T-helper 1 cell treated with Interleukin-12 subunit alpha and Interleukin-12 subunit beta and Interleukin-4 antibody, amounts not matched to agents 30 μg/mL and 1 μg/mL, for 36 hours (primary cell): Measurements from ENCODE around the gene ITCH.

Experiments
- H3K27ac Mint-ChIP-seq: one replicate; pipeline ENCODE4 v1.8.0; 2021; ENCODE audit warnings: mild to moderate bottlenecking, mixed read lengths
- H3K27me3 Mint-ChIP-seq: one replicate; pipeline ENCODE4 v1.8.0; 2021; ENCODE audit warnings: low read depth, mixed read lengths
- H3K36me3 Mint-ChIP-seq: one replicate; pipeline ENCODE4 v1.8.0; 2021; ENCODE audit warnings: low read depth, mixed read lengths
- H3K4me1 Mint-ChIP-seq: one replicate; pipeline ENCODE4 v1.8.0; 2021; ENCODE audit warnings: low read depth, mixed read lengths
- H3K4me3 Mint-ChIP-seq: one replicate; pipeline ENCODE4 v1.8.0; 2021; ENCODE audit warnings: mild to moderate bottlenecking, moderate library complexity, mixed read lengths
- H3K9me3 Mint-ChIP-seq: one replicate; pipeline ENCODE4 v1.8.0; 2021; ENCODE audit warnings: mixed read lengths

ITCH gene

GRCh38 chr20:34535857-34536256, 172.8 kb downstream of the ITCH start:
- Mint-ChIP-seq H3K9me3 (no peaks in the 10 kb centered on the region), H3K27ac (no peak overlapping the region), H3K4me3 (no peak overlapping the region), H3K4me1 (peaks cover 4% of the 10 kb centered on the region), H3K27me3 (no peaks in the 10 kb centered on the region), H3K36me3 (peaks cover 29% of the 10 kb centered on the region)

GRCh38 chr20:34536798-34537394, 173.8 kb downstream of the ITCH start:
- Mint-ChIP-seq H3K9me3 (no peaks in the 10 kb centered on the region), H3K36me3 (peaks cover 33% of the 10 kb centered on the region), H3K27me3 (no peaks in the 10 kb centered on the region), H3K4me1 (peaks cover 13% of the 10 kb centered on the region), H3K4me3 (no peak overlapping the region), H3K27ac (no peak overlapping the region)

GRCh38 chr20:34537651-34538050, 174.6 kb downstream of the ITCH start:
- H3K27ac Mint-ChIP-seq = no peak overlapping the region
- peaks cover 37% of the 10 kb centered on the region for H3K36me3 Mint-ChIP-seq
- H3K4me1 Mint-ChIP-seq = peaks cover 13% of the 10 kb centered on the region
- no peaks in the 10 kb centered on the region for H3K9me3 Mint-ChIP-seq
- H3K4me3 Mint-ChIP-seq = no peak overlapping the region
- H3K27me3 Mint-ChIP-seq = no peaks in the 10 kb centered on the region

GRCh38 chr20:34538671-34539123, 175.6 kb downstream of the ITCH start:
- Mint-ChIP-seq H3K9me3 (no peaks in the 10 kb centered on the region), H3K27ac (no peak overlapping the region), H3K4me3 (no peak overlapping the region), H3K36me3 (peaks cover 37% of the 10 kb centered on the region), H3K4me1 (peaks cover 13% of the 10 kb centered on the region), H3K27me3 (no peaks in the 10 kb centered on the region)

DNA sequence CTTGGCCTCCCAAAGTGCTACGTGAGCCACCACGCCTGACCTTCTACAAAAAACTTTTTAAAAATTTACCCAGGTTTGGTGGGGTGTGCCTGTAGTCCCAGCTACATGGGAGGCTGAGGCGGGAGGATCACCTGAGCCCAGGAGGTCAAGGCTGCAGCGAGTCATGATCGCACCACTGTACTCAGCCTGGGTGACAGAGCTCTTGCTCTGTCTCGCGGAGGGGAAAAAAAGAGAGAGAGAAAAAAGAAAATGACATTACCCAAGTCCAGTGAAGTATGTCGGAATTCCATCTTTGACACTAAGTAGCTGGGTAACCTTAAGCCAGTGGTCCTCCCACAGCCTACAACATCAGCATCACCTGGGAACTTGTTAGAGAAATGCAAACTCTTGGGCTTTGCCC, 176.7 kb downstream of the ITCH start:
- H3K36me3 Mint-ChIP-seq = peaks cover 39% of the 10 kb centered on the region
- no peaks in the 10 kb centered on the region for H3K27me3 Mint-ChIP-seq
- H3K4me3 Mint-ChIP-seq = no peak overlapping the region
- H3K9me3 Mint-ChIP-seq = no peaks in the 10 kb centered on the region
- H3K27ac Mint-ChIP-seq = no peak overlapping the region
- H3K4me1 Mint-ChIP-seq = peaks cover 19% of the 10 kb centered on the region

DNA sequence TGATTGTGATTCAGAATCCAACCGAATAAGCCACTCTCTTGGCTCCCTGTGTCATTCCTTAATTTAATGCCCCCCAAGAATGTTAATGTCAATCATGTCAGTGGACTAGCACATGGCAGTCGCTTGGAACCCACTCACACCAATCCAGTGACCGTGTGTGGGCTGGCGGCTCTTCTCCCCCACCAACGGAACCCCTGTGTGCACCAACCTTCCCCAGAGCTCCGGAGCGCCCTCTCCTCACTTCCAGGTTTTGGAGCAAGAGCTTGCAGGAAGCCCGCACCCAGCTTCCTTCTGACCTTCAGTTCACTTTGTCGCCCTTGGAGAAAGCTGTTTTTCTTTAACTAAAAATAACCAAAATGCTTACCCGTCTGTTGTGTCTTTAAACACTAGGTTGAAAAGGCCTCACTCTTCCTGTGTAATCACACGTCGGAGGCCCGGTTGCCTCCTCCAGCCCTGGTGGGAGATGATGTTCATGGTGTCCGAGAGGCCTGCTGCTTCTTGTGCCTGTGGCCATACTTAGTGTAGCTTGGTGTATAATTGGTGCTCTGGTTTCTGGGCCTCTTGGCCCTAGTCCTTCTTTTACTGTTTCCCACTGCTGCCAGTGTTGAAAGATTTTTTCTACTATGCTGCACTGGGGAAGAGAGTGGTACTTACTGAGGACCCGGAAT, 177.7 kb downstream of the ITCH start:
- H3K4me3 Mint-ChIP-seq = no peak overlapping the region
- no peaks in the 10 kb centered on the region for H3K27me3 Mint-ChIP-seq
- H3K36me3 Mint-ChIP-seq = peaks cover 32% of the 10 kb centered on the region
- no peaks in the 10 kb centered on the region for H3K9me3 Mint-ChIP-seq
- peak overlapping the region; percentile 87 for H3K27ac Mint-ChIP-seq
- peaks cover 20% of the 10 kb centered on the region for H3K4me1 Mint-ChIP-seq

DNA sequence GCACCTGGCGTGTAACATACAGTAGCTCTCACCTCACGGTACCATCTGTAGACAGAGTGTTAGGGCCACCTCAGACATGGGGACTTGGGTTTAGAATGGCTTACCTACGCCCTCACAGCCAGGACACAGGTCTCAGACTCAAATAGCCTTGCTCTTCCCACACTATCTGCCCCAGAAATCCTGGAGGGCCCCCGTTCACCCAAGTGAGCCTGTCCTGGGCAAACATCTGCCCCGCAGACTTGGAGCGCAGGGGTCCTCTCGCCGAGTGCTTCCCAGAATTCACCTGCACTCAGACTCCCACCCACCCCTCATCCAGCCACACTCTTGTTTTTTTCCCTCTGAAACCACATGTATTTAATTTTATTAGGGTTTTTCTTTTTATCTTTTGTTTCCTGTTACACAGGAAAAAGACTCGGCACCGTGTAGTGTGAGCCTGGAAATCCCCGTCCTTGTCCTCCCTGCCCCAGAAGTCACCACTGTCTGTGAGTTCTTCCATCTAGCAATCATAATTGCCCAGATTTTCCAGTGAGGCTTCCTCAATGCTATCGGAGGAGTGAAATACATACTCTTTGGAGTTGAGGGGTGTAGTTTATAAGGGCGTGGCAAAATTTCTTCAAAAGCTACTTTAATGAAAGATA, 178.3 kb downstream of the ITCH start:
- no peaks in the 10 kb centered on the region for H3K9me3 Mint-ChIP-seq
- no peaks in the 10 kb centered on the region for H3K27me3 Mint-ChIP-seq
- peaks cover 30% of the 10 kb centered on the region for H3K36me3 Mint-ChIP-seq
- peak overlapping the region; percentile 87 for H3K27ac Mint-ChIP-seq
- H3K4me1 Mint-ChIP-seq = peaks cover 20% of the 10 kb centered on the region
- peak overlapping the region; percentile 59 for H3K4me3 Mint-ChIP-seq

GRCh38 chr20:34541917-34542316, 178.8 kb downstream of the ITCH start:
- no peak overlapping the region for H3K27ac Mint-ChIP-seq
- H3K36me3 Mint-ChIP-seq = peaks cover 30% of the 10 kb centered on the region
- peaks cover 20% of the 10 kb centered on the region for H3K4me1 Mint-ChIP-seq
- H3K4me3 Mint-ChIP-seq = no peak overlapping the region
- no peaks in the 10 kb centered on the region for H3K9me3 Mint-ChIP-seq
- H3K27me3 Mint-ChIP-seq = no peaks in the 10 kb centered on the region

DNA sequence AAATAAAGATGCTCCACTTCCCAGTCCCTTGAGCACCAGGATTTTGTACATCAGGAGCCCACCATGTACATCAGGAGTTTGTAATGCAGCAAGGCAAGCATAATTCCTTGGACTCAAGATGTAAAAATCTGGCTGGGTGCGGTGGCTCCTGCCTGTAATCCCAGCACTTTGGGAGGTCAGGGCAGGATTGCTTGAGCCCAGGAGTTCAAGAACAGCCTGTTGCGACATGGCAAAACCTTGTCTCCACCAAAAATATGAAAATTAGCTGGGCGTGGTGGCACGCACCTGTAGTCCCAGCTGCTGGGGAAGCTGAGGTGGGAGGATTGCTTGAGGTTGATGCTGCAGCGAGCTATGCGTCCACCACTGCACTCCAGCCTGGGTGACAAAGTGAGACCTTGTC, 179.4 kb downstream of the ITCH start:
- peaks cover 25% of the 10 kb centered on the region for H3K36me3 Mint-ChIP-seq
- H3K9me3 Mint-ChIP-seq = no peaks in the 10 kb centered on the region
- no peak overlapping the region for H3K4me3 Mint-ChIP-seq
- peaks cover 17% of the 10 kb centered on the region for H3K4me1 Mint-ChIP-seq
- no peak overlapping the region for H3K27ac Mint-ChIP-seq
- H3K27me3 Mint-ChIP-seq = no peaks in the 10 kb centered on the region

- H3K4me3 Mint-ChIP-seq = no peak overlapping the region
- H3K27ac Mint-ChIP-seq = no peak overlapping the region
Measured at GRCh38 chr20:34543463-34544056, 180.5 kb downstream of the ITCH start.

GRCh38 chr20:34544109-34544796, 181.2 kb downstream of the ITCH start:
- H3K4me3 Mint-ChIP-seq = peak overlapping the region; percentile 44

More at GRCh38 chr20:34543463-34544056, 180.5 kb downstream of the ITCH start:
- no peaks in the 10 kb centered on the region for H3K27me3 Mint-ChIP-seq
- peaks cover 17% of the 10 kb centered on the region for H3K4me1 Mint-ChIP-seq
- H3K9me3 Mint-ChIP-seq = no peaks in the 10 kb centered on the region
- H3K36me3 Mint-ChIP-seq = peaks cover 25% of the 10 kb centered on the region

GRCh38 chr20:34546751-34547181, 183.7 kb downstream of the ITCH start:
- Mint-ChIP-seq H3K9me3 (no peaks in the 10 kb centered on the region), H3K27me3 (no peaks in the 10 kb centered on the region), H3K4me3 (no peak overlapping the region), H3K36me3 (peaks cover 10% of the 10 kb centered on the region), H3K27ac (no peak overlapping the region), H3K4me1 (peaks cover 7% of the 10 kb centered on the region)

More at GRCh38 chr20:34544109-34544796, 181.2 kb downstream of the ITCH start:
- Mint-ChIP-seq H3K4me1 (peaks cover 17% of the 10 kb centered on the region), H3K27me3 (no peaks in the 10 kb centered on the region), H3K9me3 (no peaks in the 10 kb centered on the region), H3K36me3 (peaks cover 24% of the 10 kb centered on the region), H3K27ac (no peak overlapping the region)

DNA sequence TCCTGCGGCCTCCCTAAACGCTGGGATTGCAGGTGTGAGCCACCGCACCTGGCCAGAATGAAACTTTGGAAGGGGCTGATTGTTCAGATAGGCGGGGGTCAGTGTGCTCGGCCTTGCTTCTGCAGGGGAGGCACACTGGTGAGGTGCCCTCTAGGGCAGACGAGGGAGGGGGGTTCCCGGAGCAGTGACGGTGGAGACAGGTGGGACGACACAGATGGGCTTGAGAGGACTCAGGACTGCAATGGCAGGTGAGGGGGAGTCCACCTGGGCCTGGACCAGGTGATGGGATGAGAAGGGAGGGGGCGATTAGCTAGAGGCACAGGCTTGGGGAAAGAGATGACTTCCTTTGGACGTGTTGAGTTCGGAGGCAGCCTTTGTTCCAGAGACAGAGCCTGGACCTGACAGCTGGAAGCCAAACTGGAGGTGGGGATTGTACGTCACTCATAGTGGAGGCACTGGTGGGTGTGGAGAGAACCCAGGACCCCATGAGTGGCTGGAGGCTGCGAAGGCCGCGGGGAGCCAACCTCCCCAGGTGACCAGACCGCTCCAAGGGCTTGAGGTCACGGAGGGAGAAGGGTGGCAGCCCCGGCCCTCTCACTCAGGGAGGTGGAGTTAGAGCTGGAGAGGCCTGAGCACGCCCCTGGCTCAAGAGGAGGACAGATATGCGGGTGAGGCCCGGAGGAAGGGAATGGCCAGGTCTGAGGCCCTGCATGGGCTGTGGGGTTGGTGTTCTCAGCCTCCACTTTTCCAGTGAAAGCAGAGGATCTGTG, 185.0 kb downstream of the ITCH start:
- peaks cover 7% of the 10 kb centered on the region for H3K4me1 Mint-ChIP-seq
- peaks cover 5% of the 10 kb centered on the region for H3K36me3 Mint-ChIP-seq
- H3K27ac Mint-ChIP-seq = no peak overlapping the region
- no peak overlapping the region for H3K4me3 Mint-ChIP-seq
- no peaks in the 10 kb centered on the region for H3K9me3 Mint-ChIP-seq
- no peaks in the 10 kb centered on the region for H3K27me3 Mint-ChIP-seq
